Stimulated activated CD8-positive, alpha-beta memory T cell treated with anti-CD3 and anti-CD28 coated beads, Interleukin-4, amount 100 ng/mL, for 24 hours (primary cell): Measurements from ENCODE around the gene ZC3H4.
"Not testable (repeated sequence)": the region's sequence is repeated elsewhere in the genome, so short reads cannot be mapped to it uniquely, and the experiment has no call there.

Experiments
- DNase-seq: peaks from one replicate; pipeline ENCODE4 v3.0.0-alpha.2; 2020; ENCODE audit warnings: low read depth

ZC3H4 gene

DNA sequence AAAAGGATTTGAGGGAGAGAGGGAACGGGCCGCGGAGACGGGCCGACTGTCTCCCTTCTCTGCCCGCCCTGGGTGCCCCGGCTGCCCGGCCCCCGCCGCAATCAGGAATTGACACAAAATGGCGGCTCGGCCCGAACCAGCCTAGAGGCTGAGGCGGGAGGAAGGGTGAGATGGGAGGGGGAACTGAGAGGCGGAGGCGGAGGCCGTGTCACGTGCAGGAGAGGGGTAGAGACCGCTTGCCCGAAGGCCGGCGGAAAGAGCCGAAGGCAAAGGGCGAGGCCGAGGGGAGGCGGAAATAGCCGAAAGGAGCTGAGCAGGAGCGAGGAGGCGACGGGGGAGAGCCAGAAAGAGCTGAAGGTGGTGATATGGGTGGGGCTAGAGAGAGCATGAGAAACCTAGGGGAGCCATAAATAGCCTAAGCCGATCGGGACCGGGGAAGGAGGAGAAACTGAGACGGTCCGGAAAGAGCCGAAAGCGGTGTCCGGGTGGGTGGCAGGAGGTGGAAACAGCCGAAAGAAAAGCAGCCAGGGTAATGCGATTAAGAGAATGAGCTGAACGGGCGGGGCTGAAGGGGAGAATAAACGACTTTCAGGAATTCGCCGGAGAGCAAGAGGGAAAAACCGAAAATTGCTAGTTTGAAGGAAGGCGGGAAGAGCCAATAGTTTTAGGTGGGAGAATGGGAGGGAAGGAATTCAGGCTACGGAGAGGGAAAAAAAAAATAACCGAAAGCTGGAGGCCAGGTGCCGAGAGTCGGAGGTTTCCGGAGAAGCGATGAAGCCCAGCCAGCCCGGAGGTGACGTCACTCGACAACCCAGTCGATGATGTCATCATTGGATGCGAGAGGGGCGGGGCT is at the start of gene ZC3H4:
Gene ZC3H4, minus strand, starts transcription at position 780 of the 853 bp plus-strand sequence. CDS start 1,192 bp downstream, outside the sequence.
- peak; percentile 98 for DNase-seq

GRCh38 chr19:47161876-47162489 is 48.4 kb upstream of the ZC3H4 start:
- DNase-seq = no peak

- DNase-seq = no peak
Observed at GRCh38 chr19:47158879-47159503, 45.4 kb upstream of the ZC3H4 start.

DNA sequence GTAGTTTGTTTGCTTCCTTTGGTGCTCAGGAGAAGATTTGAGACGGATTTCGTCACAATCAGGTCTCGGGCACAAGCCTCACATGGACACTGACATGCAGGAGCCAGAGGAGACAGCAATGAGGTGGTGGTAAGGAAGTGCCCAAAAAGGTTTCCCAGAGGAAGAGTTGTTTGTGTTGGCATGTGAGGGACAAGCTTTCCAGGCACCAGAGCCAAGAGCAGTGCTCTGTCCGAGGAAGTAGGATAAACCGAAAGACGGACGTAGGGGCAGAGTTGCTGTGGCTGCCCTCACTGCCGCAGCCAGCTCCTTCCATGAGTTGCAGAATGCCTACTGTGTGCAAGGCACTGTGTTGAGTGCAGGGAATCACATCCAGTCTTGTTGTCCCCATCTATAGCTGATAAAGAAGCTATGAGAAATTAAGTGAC is 44.8 kb upstream of the ZC3H4 start:
- DNase-seq = no peak

DNA sequence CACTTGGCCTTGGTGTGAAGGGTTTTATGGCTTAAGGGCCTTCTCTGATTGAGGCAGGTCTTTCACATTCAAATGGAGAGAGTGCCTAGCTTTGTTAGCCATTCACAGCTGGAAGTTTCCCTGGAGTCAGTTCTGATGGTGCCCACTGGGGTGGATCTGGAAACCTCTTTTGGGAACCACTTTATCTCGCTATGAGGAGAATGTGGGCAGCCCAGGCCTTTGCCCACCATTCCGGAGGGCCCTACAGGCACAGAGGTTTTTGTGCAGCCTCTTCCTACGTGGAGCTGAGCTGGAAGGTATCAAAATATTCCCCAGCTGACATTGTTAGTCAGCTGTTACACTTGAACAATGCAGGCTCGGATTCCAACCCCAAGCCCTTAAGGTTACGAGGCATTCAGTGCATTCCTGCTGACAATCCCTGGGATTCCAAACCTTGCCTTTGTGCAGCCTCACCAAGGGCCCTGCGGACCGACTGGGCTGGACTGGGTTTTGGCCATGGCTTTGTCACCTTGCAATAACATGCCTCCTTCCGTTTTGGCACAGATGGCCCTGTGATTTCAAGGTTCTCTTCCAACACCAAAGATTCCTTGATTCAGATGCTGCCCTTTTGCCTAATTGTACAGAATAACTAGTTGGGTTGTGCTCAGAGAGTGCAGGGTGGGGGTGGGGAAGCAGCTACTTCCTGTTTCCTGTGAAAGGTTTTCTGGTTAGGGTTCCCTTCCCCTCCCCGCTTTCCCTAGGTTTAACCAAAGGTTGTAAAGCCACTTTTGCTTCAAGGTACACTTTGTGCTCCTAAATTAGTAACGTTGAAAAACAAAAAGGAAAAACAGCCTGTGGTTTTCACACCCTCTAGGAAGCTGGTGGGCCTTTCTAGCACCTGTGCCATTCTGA is 44.1 kb upstream of the ZC3H4 start:
- peak; percentile 22 for DNase-seq

GRCh38 chr19:47156861-47157430 is 43.4 kb upstream of the ZC3H4 start:
- no peak for DNase-seq

- no peak for DNase-seq
Observed at GRCh38 chr19:47155148-47155547, 41.6 kb upstream of the ZC3H4 start.

DNA sequence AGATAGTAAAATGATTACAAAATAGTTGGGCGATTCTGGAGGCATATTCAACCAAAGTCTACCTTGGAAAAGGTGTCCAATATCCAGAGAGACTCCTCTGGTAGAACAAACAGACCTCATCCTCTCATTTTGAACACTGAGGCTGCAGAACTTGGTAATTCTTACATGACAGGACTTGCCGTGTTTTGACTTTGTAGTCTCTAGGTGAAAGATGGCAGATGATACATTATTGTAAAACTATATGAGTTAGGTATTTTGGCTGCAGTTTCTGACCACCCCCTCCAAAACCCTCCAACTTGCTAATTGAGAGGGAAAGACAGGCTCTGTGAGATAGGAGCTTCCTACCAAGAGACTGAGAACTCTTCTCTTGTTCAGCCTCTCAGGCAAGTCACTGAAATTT is 39.7 kb upstream of the ZC3H4 start:
- no peak for DNase-seq

DNA sequence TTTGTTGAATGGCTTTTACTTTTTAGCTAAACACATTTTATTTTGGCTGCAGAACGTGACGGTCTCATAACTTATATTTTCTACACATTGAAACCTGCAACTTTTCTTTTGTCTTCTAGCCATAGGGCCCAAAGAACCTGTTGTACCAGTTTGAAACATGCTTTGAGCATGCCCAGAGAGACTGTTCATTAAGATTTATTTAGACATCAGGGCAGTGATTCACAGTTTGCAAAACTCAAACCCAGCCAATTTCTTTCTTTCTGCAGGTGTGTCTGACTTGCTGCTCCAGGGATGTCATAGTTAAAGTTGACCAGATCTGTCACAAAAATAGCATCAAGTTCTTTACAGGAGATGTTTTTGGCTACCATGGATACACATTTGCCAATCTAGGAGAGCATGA is 39.1 kb upstream of the ZC3H4 start:
- no peak for DNase-seq

- no peak for DNase-seq
Observed at GRCh38 chr19:47152205-47152604, 38.6 kb upstream of the ZC3H4 start.

GRCh38 chr19:47151627-47152026 is 38.1 kb upstream of the ZC3H4 start:
- DNase-seq = no peak

GRCh38 chr19:47146920-47147319 is 33.3 kb upstream of the ZC3H4 start:
- no peak for DNase-seq

DNA sequence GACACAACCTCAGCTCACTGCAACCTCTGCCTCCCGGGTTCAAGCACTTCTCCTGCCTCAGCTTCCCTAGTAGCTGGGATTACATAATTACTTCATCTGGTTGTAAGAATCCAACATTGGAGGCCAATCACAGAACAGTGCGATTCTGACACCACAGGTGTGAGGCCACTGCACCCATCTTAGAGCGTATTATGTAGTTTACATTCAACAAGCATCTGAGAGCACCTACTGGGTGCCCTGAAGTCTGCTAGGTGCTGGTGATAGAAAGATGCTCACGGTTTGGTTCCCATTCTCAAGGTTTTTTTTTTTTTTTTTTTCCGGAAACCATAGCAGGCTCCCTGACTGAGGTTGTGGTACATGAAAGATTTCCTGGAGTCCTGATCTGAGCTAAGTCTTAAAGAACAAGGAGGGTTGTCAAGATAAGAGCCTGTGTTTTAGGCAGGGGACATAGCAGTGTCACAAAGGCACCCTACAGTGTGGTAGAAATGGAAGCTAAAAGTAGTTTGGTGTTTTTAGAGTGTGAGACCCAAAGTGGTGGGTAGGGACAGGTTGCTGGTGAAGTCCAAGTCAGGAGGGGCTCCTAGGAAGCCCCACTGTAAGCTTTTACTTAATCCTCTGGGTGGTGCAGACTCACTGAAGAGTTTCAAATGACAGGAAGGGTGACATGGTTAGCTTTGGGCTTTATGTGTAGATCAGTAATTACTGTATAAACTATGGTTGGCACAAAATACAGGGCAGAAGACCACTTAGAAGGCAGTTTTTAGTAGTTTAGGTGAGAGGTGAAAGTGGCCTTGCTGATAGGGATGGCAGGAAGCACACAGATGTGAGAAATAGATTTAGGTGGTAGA is 32.3 kb upstream of the ZC3H4 start:
- DNase-seq = no peak

DNA sequence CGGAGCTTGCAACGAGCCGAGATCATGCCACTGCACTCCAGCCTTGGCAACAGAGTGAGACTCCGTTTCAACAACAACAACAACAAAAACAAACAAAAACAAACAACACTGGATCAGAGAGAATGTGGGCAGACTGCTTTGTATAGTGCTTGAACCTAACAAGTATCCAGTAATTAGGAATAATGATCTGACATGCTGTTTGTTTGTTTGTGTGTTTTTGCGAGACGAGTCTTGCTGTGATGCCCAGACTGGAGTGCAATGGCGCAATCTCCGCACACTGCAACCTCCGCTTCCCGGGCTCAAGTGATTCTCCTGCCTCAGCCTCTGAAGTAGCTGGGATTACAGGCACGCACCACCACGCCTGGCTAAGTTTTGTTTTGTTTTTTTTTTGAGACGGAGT is 31.1 kb upstream of the ZC3H4 start:
- DNase-seq = no peak

GRCh38 chr19:47143322-47144073 is 29.9 kb upstream of the ZC3H4 start:
- no peak for DNase-seq

DNA sequence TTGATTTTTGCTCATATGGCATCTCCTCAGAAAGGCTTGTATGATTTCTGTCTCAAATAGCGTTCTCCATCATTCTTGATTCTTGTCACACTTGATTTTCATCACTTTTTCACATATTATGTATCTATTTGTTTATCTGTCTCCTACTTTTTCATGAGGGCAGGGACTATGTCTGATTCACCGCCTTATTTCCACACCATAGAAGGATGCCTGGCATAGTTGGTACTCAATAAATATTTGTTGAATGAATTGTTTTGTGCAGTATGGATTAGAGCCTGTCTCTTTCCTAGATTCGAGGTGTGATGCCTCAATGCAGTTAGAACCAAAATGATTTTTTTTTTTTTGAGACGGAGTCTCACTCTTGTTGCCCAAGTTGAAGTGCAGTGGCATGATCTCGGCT is 29.2 kb upstream of the ZC3H4 start:
- DNase-seq = no peak

DNA sequence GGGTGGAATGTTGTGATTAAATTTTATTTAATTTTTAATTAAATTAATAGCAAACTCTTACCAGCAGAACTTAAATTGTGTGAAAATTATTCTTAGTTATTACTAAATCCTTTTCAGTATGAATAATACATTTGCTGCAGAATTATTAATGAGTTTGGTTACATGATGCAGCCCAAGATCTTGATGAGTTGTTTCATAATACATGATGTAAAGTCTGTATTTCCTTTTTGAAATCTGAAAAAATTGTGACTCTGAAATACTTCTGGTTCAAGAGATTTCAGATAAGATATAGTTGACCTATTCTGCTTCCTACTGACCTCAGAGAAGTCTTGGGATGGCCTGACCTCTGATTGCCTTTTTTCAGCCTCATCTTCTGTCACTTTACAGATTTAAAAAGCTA is 28.1 kb upstream of the ZC3H4 start:
- no peak for DNase-seq

DNA sequence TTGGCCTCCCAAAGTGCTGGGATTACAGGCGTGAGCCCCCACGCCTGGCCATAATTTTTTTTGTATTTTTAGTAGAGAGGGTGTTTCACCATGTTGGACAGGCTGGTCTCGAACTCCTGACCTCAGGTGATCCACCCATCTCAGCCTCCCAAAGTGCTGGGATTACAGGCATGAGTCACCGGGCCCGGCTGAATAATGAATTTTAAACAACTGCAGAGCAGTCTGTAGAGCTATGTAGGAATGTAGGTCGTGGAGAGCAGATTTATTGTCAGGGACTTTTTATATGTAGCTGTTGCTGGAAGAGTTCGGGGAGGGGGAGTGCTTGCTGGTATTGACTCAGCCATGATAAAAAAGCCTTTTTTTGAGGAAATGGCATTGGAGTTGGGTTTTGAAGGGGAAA is 27.7 kb upstream of the ZC3H4 start:
- not testable (repeated sequence) for DNase-seq

- no peak for DNase-seq
Observed at GRCh38 chr19:47135156-47135555, 21.6 kb upstream of the ZC3H4 start.

- no peak for DNase-seq
Observed at GRCh38 chr19:47134545-47134944, 21.0 kb upstream of the ZC3H4 start.
